Measurements from ENCODE around the gene RNF10.
"Not testable (repeated sequence)": the region's sequence is repeated elsewhere in the genome, so short reads cannot be mapped to it uniquely, and the experiment has no call there.

The RNF10 gene

DNA sequence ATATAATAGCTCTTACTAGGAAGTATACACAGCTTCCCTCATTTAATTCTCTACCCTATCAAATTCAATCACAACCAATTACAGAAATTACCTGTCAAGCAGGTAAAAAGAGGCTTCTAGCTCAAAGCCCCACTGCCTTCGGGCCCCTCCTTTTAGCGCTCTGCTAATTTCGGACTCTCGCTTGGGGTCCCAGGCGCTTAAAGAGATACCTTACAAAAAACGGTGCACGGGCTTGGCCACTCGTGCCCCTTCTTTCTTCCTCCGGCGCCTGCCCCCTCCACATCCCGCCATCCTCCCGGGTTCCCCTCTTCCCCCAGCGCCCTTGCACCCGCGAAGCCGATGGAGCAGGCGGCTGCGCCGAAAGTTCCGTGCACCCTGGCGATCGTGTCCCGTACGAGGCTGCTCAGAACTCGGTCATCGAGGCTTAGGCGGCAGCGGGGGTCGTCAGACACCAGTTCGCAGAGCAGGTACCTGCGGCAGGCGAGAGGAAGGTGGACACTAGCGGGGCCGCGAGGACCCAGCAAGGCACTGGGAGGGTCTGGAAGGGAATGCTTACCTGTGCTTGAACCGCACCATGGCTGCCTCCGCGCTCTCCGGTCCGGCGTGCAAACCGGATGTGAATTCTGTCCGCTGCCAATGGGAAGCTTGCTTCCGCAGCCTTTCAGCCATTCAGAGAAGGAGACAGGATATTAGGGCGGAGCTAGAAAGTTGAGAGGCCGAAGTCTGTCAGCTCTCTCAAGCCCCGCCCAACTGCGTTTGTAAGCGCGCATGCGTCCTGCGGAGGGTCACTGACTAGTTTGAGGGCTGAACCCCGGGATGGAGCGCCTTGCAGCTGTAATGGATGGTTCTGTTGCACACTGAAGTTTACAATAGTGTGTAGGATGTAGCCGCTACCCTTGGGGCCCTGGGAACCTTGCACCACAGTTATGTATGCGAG is 46.9 kb downstream of the RNF10 start, which contains the start of gene POP5:
TSS of gene POP5 (minus strand) at position 616 of the 937 bp plus-strand sequence. CDS start at position 576, 40 bp downstream.
- peak; percentile 98 for DNase-seq (ENCODE audit: low spot score)

DNA sequence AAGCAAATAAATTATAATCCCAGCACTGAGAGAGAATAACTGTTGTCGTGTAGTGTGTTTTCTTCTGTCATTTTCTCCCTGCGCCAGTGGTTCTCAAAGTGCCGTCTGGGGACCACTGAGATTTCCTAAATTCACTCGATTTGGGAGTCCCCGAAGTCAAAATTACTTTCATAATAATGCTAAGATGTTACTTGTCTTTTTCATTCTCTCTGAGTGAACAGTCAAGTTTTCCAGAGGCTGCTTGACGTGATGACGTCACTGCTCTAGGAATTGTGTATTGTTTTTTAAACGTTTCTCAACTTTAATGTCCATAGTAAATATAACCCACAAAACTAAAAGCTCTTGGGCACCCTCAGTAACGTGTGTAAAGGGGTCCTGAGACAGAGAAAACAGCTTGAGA is 47.8 kb downstream of the RNF10 start:
- DNase-seq (ENCODE audit: low spot score), result no peak

DNA sequence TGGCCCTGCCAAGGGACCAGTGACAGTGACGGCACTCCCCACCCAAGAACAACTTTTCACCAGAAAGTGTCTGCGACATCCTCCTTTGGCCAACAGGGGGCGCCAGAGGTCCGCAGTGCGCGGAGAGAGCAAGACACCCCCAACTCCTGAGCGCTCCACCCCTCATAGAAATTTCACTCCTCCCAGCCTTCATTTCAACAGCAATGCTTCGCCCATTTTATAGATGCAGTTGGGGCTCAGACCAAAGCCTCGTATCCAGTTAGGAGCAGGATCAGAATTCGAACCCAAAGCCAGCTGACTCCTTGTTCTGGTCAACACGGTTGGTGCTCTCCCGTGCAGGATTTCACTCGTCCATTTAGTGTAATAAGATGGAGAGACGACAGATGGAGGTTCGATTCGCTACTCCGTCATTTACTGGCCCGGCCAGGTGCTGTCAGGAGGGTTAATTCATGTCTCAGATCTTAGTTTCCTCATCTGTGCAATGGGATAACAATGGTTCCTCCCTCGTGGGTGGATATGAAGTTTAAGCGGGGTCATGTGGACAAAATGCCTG is 49.4 kb downstream of the RNF10 start:
- peak; percentile 79 for DNase-seq (ENCODE audit: low spot score)

DNA sequence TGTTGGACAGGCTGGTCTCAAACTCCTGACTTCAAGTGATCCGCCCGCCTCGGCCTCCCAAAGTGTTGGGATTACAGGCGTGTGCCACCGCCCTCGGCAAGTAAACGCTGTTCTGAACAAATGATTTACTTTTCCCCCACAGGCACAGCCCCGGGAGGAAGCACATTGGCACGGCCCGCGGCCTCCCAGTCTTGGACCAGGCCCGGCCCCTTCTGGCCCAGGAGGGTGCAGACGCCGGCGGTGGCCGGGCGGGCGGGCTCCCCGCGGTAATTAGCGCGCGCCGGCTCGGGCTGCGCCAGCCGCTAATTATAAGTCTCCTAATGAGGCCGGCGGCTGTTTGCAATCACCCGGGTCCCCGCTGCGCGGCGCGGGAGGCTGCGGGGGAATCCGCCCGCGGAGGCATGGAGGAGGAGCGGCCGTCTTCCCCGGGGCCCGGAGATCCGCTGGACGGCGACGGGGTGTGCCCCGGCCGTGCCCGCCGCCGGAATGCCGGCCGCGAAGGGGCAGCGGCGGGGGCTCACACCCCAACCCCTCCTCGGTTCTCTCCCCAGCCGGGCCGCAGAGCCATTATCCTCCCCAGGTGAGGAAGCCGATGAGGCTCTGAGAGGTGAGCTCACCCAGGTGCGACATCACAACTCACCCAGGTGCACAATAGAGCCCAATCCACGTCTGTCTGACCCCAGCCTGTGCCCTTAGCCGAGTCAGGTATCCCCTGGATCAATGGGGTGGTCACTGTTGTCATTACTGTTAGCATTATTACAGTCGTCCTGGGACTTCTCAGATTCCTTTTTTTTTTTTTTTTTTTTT is 50.4 kb downstream of the RNF10 start:
- DNase-seq (ENCODE audit: low spot score), result peak; percentile 27

DNA sequence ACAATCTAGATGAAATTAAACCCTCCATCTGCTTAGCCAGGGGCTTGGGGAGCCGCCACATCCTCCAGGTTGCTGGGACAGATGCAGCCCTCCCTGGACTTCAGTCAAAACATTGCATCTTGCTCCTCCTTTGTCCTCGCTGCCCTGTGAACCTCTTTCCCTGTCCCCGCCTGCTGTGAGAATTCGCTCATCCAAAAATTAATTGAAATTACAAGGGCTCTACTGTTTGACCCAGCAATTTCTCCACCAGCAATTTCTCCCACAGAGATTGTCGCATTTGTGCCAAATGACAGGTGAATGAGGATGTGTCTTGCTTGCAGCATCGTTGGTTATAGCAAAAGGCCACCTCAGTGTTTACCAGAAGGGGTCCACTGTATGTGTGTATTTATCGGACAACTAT is 52.0 kb downstream of the RNF10 start:
- DNase-seq (ENCODE audit: low spot score), result no peak

DNA sequence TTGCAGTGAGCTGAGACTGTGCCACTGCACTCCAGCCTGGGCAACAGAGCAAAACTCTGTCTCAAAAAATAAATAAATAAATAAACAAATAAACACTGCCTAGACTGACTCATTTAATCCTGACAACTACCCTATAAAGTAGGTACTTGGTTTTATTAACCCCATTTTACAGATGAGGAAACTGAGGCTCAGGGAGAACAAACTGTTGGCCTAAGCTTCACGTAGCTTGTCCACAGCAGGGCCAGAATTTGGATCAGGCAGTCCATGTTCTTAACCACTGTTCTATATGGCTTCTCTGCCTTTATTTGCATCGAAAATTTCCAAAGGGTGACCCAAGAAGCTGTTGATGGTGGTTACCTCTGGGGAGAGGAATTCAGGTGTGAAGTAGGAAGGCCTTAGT is 52.7 kb downstream of the RNF10 start:
- no peak for DNase-seq (ENCODE audit: low spot score)

DNA sequence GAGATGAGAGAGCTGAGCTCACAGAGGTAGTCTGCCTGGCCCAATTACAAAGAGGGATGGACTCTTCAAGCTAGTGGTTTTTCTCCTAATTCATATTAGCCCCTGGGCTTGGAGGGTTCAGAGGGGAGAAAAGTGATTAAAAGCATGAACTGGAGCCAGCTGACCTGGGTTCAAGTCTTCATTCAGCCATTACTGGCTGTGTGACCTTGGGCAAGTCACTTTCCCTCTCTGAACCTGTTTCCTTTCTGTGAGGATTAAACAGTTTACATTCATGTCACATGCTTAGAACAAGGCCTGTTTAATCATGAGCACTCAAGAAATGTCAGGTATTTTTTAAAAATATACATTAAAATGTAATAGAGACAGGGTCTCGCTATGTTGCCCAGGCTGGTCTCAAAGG is 54.2 kb downstream of the RNF10 start:
- no peak for DNase-seq (ENCODE audit: low spot score)

DNA sequence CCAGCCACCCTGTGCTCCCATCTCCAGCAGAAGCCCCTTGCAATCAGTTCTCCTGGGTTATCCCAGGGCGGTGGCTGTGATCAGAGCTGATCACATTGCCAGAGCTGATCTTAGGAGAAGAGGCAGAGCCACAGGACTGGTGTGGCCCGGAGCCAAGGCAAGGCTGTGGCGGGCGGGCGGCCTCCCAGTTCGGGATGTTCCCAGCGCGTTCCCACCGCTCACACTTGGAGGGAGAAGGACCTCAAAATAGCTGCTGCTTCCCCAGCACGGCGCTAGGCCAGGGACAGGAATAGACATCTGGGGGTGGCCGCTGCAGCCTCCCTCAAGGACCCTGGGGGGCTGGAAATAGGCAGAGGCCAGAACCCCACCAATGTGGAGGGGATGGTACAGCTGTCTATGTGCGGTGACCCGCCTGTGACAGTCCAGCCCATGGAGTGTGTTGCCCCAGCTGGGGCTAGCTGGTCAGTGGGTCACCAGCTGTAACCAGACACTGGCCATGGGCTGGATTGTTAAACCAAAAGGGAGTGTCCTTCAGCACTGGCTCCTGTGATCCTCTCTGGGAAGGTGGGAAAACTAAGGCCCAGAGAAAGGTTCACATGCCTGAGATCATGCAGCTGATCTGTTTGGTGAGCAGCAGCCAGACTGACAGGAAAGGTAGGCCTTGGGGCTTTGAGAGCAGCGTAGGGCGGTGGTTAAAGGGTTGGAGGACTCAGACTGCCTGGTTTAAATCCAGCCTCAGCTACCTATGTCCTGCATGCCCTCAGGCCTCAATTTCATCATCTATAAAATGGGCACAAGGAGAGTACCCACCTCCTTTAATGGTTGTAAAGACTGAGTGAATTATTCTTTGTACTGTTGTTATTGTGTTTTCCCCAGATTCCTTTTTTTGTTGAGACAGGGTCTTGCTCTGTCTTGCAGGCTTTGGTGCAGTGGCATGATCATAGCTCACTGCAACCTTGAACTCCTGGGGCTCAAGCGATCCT is 55.1 kb downstream of the RNF10 start:
- no peak for DNase-seq (ENCODE audit: low spot score)

DNA sequence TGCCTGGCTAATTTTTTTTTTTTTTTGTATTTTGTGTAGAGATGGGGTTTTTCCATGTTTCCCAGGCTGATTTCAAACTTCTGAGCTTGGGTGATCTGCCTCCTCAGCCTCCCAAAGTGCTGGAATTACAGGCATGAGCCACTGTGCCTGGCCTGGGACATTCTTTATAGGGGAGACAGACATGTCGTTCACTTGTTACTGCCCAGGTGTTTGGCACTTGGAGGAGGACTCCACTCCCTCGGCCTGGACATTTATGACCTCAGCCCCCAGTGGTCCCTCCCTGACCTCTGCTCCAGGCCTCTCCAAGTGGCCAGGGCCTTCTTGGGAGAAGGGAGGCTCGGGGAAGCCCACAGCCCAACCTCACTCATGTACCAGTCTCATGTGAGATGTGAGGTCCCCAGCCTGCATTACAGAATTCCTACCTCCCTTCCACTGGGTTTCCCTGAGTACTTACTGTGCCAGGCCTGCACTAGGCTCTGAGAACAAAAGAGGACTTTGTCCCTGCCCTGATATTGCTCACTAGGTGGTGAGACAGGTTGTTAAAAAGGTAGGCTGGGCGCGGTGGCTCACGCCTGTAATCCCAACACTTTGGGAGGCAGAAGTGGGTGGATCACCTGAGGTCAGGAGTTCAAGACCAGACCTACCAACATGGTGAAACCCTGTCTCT is 56.7 kb downstream of the RNF10 start:
- no peak for DNase-seq (ENCODE audit: low spot score)

DNA sequence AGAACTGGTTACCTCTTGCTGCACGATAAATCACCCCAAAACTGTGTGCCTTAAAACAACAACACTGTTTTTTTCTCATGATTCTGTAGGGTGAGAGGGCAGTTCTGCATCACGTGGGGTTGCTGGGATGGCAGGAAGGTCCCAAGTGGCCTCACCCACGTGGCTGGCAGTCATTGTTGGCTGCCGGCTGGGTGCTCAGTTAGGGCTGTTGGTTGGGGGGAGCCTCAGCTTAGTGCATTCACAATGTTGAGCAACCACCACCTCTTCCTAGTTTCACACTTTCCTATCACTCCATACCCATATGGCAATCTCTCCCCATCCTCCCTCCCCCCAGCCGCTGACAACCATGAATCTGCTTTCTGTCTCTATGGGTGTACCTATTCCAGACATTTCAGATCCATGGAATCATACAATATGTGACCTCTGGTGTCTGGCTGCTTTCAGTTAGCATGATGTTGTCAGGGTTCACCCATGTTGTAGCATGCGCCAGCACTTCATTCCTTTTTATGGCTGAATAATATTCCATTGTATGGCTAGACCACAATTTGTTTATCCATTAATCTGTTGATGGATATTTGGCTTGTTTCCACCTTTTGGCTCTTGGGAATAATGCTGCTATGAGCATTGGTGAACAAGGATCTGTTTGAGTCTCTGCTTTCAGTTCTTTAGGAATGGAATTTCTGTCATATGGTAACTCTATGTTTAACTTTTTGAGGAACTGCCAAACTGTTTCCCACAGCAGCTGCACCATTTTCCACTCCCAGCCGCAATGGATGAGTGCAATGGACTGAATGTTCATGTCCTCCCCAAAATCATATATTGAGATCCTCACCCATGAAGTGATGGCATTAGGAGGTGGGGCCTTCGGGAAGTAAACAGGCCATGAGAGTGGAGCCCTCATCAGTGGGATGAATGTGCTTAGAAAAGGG is 58.2 kb downstream of the RNF10 start:
- no peak for DNase-seq (ENCODE audit: low spot score)

DNA sequence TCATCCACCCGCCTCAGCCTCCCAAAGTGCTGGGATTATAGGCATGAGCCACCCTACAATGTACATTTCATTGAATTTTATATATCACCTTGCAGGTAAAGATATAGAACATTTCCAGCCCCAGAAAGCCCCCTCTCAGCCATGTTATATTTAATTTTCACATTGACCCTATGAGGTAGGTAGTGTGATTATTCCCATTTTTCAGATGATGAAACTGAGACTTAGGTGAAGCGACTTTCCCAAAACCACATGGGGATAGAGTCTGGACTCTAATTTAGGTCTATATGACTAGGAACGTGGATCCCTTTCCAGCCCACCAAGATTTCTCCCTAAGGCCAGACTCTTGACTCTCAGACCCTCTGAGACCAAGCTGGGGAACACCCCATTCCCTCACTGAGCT is 62.7 kb downstream of the RNF10 start:
- DNase-seq (ENCODE audit: low spot score), result no peak

DNA sequence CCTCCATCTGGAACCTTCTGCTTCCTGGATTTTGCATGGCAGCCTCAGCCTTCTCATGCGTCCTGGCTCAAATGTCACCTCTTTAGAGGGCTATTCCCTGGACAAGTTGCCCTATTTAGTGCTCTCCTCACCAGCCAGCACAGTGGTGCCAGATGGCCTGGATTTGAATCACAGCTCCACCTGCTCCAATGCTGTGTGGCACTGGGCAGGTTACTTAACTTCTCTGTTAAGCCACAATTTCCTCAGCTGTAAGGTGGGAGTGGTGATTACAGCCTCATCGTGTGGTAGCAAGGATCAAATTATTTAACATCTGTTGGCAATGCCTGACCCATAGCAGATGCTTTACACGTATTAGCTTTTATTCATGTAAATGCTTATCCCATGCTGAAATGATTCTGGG is 63.7 kb downstream of the RNF10 start:
- no peak for DNase-seq (ENCODE audit: low spot score)

DNA sequence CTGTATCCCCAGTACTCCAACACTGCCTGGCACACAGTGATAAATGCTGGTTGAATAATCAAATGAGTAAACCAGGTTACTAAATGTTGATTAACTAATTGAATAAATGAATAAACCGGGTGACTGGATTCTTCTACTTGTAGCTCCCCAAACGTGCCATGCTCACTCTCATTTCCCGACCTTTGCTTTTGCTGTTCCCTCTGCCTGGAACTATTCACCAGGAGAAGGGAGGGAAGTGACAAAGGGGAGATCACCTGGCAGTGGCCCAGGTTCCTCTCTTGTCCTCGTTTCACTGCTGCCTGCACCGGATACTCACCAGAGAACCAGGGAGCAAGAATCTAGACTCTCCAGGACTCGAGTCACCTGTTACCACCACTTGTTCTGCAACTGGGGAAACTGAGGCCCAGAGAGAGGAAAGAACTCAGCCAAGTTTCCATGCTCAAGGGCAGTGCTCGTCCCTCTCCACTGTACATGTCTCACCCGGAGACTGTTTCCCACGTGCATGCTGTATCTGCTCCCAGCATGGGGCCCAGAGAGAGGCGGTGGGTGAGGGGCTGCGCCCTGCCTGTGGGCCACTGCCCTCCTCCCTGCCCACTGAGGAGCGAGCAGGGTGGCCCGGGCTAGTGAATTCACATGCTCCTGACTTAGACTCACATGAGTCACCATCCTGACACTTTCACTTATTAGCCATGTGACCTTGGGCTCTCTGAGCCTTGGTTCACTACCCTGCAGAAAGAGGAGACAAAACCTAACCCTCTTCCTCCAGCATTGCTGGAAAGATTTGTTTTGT is 64.7 kb downstream of the RNF10 start:
- peak; percentile 68 for DNase-seq (ENCODE audit: low spot score)

DNA sequence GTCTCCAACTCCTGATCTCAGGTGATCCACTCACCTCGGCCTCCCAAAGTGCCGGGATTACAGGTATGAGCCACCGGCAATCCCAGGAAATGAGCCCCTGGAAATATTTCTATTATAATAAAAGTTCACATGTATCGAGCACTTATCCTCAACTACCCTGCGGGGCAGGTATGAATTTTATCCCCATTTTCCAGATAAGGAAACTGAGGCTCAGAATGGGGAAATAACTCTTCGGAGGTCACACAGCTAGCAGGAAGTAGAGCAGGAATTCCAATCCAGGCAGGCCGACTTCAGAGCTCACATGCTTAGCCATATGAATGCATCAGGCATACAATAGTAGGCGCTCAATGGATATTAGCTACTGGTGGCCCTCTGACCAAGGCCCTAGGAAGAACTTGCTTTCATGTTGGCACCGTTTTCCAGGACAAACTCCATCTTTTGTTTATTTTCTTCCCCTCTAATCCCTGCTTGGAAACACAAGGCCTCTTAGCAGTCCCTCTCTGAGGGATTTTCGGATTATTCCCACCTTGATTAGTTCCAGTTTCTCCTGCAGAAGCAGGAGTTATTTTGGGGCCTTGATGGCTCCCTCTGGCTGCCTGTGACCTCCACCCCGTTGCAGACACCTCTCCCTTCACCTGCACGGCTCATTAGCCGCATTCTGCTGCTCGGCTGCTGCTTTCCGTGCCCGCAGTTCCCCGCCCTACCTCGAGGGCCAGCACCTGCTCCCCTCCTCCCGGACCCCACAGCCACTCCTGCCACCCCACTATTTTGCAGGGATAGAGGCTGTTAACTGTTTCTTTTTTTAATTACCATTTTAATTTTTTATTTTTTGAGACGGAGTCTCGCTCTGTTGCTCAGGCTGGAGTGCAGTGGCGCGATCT is 65.8 kb downstream of the RNF10 start:
- DNase-seq (ENCODE audit: low spot score), result no peak

DNA sequence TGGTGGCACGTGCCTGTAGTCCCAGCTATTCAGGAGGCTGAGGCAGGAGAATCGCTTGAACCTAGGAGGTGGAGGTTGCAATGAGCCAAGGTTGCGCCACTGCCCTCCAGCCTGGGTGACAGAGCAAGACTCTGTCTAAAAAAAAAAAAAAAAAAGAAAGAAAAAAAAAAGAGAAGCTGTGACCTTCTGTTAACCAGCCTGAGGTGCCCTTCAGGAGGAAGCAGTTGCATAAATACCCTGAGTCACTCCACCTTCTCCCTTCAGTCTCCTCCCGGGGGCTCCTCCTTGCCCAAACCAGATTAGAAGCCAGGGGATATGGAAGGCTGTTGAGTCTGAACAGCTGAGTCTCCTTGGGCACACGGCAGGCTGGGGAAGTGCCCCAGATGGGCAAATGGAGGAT is 68.3 kb downstream of the RNF10 start:
- not testable (repeated sequence) for DNase-seq (ENCODE audit: low spot score)

DNA sequence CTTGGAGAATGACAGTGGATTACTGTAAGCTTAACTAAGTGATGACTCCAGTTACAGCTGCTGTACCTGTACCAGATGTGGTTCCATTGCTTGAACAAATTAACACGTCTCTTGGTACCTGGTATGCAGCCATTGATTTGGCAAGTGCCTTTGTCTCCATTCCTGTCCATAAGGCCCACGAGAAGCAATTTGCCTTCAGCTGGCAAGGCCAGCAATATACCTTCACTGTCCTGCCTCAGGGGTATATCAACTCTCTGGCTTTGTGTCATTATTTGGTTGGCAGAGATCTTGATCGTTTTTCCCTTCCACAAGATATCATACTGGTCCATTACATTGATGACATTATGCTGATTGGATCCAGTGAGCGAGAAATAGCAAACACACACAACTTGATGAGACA is 76.4 kb downstream of the RNF10 start:
- DNase-seq (ENCODE audit: low spot score), result no peak

DNA sequence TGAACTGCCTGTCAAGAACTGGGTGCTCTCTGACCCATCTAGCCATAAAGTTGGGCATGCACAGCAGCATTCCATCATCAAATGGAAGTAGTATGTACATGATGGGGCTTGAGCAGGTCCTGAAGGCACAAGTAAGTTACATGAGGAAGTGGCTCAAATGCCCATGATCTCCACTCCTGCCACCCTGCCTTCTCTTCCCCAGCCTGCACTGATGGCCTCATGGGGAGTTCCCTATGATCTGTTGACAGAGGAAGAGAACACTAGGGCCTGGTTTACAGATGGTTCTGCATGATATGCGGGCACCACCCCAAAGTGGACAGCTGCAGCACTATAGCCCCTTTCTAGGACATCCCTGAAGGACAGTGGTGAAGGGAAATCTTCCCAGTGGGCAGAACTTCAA is 77.4 kb downstream of the RNF10 start:
- not testable (repeated sequence) for DNase-seq (ENCODE audit: low spot score)

DNA sequence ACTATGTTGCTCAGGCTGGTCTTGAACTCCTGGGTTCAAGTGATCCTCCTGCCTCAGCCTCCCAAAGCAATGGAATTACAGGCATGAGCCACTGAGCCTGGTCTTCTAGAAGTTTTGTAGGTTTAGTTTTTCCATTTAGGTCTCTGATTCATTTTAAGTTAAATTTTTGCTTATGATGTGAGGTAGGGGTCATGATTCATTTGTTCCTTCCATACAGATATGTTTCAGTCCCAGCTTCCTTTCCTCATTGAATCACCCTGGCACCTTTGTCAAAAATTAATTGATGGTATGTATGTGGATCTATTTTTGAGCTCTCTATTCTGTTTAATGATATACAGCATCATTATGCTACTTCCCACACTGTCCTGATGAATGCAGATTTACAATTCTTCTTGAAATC is 80.7 kb downstream of the RNF10 start:
- DNase-seq (ENCODE audit: low spot score), result no peak

Measured in AG08395 (cell line).